OCI-LY1 (cell line): ENCODE results near the gene HOXA4.

Source experiments
- EZH2 ChIP-seq: fragments of 200-600 bp; sonication (generic), shearing (Covaris generic); IDR thresholded peaks from 2 replicates; pipeline ENCODE4 v1.8.0; 2017; ENCODE audit warnings: borderline replicate concordance, mixed run types, mild to moderate bottlenecking, antibody characterized with exemption, low read length, moderate library complexity, mixed read lengths
- TF ChIP-seq, protein P1 (sequence below): fragments of 200-600 bp; sonication (generic), shearing (Covaris generic); IDR thresholded peaks from 2 replicates; pipeline ENCODE4 v1.5.1; 2017; ENCODE audit warnings: mild to moderate bottlenecking, antibody characterized with exemption, low read length, moderate library complexity, mixed read lengths

GRCh38 chr7:27162561-27163287, 32.2 kb upstream of the HOXA4 start:
- no peak for TF ChIP-seq EZH2
- TF ChIP-seq, protein P1, sequence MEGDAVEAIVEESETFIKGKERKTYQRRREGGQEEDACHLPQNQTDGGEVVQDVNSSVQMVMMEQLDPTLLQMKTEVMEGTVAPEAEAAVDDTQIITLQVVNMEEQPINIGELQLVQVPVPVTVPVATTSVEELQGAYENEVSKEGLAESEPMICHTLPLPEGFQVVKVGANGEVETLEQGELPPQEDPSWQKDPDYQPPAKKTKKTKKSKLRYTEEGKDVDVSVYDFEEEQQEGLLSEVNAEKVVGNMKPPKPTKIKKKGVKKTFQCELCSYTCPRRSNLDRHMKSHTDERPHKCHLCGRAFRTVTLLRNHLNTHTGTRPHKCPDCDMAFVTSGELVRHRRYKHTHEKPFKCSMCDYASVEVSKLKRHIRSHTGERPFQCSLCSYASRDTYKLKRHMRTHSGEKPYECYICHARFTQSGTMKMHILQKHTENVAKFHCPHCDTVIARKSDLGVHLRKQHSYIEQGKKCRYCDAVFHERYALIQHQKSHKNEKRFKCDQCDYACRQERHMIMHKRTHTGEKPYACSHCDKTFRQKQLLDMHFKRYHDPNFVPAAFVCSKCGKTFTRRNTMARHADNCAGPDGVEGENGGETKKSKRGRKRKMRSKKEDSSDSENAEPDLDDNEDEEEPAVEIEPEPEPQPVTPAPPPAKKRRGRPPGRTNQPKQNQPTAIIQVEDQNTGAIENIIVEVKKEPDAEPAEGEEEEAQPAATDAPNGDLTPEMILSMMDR, result no peak
